GM19455 (cell line): Measurements from ENCODE around the gene ARHGAP22.

ENCODE experiments used
- ATAC-seq: cut with Tn5 transposase; IDR thresholded peaks from one replicate; pipeline ENCODE4 v1.9.1; 2021; ENCODE audit not compliant: unreplicated experiment

The ARHGAP22 gene

DNA sequence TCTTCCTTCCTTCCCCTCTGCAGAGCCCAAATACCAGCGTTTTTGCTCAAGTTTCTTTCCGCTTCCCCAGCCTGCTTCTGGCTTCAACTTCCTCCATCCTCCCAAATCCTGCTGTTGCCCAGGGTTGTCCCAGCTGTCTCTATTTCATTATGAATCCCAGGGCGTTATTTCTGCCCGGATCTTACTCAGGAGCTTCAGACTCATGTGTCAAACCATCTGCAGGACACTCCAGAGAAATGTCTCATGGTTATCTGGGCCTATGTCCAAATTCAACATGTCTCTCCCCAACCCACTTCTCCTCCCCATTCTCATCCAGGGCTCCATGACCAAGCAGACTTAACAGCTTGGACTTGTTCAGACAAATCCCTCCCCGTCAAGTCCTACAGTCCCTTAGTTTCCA lies 15.6 kb downstream of the ARHGAP22 start:
- no peak for ATAC-seq

DNA sequence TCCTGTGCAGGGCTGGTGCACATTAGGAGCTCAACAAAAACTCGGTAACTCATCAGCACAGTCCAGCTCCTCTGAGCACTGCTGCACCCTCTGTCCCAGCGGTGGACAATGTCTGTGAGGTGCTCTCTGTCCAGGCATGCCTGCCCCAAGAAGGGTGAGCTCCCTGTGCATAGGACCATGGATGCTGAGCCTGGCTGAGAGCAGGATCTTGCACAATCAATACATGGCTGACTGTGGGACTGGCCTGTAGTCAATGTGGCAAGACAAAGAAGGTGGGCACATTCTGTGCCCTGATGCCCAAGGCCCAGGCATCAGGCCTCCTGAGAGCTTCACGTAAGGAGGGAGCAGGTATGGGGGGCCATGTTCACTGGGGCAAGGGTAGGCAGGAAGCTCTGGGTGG lies 17.1 kb downstream of the ARHGAP22 start:
- no peak for ATAC-seq

DNA sequence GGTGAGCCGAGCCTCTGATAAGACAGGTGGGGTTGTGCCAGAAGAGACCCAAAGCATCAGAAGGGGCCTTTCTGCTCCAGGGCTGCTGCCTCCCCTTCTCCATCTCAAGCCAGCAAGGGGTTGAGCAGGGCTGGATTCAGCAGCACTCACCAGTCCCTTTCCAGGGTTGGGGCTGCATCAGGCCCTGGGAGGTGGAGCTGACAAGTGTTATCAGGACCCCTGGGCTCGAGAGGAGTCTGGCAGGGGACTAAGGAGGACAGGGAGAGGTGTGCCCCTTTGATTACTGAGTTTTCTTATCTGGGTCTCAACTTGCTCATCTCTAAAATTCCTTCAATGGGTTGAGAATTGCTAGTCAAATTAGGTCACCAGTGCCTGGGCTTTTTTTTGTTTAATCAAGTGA lies 17.8 kb downstream of the ARHGAP22 start:
- no peak for ATAC-seq

DNA sequence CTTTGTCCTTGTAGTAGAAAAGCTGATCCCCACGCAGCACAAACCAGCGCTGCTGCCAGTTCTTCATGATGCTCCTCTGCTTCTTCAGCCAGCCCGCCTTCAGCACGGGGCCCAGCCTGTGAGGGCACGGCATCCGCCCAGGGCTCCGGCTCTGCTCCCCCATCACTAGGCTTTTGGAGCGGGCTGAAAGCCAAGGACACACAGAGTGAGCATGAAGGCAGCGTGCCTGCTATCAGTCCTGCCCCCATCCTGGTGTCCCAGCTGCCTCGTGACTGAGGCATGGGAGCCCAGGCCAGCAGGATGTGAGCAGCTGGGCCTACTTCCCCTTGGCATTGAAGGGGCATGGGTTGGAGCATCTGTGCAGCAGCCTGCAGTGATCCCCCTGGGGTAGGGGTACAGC lies 21.9 kb downstream of the ARHGAP22 start:
- ATAC-seq: no peak

DNA sequence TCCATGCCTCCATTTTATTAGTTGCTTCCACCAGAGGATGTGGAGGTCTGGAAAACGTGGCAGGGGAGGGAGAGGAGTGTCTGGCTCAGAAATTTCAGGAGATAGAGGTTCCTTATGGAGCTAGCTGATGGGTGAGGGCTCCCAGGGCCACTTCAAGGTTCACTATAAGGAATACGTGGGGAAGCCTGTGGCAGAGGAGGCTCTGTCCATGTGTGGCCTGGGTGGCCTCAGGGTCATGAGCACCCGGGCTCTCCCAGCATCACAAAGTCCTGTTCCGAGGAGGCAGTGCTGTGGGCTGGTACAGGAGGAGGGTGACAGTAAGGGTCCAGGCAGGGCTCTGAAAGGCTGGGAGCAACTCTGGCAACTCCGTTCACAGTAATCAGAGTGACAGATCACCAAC lies 24.6 kb downstream of the ARHGAP22 start:
- no peak for ATAC-seq

DNA sequence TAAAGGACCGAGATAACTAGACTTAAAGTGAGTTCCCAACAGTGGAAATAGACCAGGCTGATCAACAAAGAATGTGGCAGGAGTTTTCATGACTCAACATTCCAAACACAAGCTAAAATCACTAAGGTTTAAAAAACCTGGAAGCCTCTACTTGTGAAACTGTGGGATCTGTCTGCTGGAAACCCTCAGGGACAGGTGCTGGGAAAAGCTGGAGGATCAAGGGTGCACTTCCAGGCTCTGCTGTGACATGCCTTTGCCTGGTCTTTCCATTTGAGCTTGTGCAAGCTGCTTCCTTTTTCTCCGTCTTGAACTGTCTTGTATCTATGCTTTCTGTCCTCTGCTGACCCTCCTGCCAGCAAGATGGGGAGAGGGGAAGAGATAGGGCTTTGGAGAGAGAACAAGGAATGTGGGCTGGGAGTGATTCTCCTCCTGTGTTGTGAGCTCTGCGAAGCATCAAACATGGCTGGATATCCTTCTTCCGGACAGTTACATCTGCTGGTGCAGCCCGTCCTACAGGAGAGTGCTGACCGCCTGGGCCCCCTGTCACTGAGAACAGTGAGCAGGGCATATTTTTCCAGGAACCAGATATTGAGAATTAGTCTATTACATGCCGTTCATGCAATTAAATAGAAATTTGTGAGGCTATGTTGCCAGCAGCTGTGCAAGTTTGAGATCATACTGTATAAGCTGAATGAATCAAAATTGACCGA lies 25.5 kb downstream of the ARHGAP22 start:
- no peak for ATAC-seq

DNA sequence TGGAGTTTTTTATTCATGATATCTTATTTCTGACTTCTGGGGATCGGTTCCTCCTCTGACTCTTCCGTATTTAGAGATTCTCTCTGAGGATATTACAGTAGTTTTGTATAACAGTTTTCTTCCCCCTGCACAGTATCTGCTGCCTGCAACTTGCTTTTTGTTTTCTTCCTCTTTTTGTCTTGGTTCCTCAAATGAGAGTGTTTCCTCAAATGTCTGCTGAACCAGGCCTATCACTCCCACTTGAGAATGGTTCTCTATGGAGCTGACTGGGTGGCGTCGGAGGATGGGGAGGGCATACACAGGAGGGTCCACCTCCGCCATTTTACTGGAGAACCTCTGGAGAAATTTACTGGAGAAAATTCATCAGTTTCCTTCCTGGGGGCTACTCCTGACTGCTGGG lies 27.7 kb downstream of the ARHGAP22 start:
- no peak for ATAC-seq

DNA sequence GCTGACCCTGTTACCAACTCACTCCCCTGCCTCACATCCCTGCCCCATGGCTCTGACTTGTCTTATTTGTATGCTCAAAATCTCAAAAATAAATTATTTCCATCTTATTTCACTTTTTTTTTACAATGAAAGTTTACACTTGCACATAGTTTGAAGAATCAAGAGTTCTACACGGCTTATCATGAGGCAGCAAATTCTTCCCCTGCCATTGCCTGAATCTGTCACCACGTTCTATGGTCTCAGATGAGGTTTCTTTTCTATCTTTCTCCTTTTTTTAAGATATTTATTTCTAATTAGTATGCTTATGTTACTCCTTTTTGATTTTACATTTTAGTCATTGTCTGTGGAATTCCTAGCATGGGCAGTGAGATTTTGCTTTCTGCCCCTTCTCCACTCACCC lies 28.4 kb downstream of the ARHGAP22 start:
- ATAC-seq: no peak

DNA sequence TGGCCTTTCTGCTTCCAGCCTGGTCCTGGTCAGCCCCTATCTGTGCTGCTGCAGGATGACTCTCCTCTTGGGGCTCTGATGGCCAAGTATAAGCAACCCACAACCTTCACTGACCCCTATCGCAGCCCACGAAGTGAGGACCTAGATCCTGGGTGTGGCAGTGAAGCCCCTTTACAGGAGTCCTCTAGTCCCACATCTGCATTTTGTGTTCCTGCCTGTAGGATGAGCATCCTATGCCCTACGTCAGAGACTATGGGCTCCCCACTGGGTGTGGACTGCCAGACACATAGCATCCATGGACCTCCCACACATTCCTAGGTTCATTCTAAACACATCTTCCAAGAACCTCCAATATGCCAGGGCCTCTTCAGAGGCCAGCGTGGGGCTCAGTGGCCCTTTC lies 29.0 kb downstream of the ARHGAP22 start:
- ATAC-seq: no peak

DNA sequence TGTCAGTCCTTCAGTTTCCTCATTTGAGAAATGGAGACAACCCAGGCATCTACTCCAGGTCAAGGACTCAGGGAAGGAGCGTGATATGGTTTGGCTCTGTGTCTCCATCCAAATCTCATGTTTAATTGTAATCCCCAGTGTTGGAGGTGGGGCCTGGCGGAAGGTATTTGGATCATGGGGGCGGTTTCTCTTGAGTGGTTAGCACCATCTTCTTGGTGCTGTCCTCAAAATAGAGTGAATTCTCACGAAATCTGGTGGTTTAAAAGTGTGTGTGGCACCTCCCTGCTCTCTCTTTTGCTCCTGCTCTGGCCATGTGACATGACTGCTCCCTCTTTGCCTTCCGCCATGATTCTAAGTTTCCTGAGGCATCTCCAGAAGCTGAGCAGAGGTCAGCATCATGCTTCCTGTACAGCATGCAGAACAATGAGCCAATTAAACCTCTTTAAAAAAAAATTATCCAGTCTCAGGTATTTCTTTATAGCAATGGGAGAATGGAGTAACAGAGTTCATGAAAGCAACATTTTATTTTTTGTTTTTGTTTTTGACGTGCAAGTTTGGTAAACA lies 30.0 kb downstream of the ARHGAP22 start:
- ATAC-seq: no peak

DNA sequence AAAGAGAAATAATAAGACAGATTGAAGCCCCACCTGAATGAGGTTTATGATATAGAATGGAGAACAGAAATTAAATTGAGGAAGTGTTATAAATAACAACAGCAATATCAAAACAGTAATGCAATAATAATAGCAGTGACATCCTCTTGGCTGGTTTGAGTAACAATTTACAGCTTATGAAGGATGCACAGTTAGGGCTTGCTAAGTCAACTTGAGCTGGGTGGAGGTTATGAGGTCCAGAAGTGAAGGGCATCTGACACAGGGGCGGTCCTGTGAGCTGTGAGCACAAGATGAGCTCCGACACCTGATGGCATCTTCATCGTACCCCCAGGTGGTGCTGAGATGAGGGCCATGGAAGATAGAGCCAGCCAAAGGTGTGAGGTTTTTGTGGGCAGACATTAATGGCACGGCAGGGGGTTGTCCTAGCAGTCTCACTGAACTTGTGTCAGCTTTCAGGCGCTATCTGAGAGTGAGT lies 30.5 kb downstream of the ARHGAP22 start:
- ATAC-seq: no peak

DNA sequence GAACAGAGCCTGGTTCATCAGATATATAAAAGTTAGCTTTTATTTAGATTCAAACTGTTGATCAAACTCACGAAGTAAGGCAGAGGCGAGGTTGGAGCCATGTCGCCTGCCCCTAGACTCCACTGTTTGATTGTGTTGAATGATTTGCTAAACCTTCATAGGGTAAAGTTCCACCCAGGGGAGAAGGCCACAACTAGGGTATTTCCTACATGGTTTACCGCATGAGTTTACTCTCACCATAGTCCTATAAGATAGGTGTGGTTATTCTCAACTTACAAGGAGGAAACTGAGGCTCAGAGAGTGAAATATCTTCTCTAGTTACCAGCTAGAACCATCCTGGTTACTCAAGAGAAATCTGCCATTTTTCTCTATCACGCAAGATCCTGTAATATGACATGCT lies 31.8 kb downstream of the ARHGAP22 start:
- no peak for ATAC-seq

DNA sequence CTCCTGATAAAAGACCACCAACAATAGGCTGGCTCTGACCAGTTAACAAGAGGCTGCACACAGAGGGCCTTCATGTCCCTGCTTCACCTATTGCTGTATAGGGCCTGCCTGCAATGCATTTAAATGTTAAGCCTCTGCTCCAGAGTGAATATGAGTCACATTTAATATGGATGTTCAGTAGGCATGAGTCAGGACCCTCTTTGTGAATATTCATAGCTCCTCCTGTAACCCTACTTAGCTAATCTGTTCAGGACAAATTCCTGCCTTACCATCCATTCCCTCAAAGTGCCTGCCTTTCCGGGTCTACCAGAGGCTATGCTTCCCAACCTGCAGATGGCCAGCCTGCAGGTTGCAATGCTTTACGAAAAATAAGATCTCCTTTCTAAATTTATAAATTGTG lies 32.5 kb downstream of the ARHGAP22 start:
- ATAC-seq: no peak

DNA sequence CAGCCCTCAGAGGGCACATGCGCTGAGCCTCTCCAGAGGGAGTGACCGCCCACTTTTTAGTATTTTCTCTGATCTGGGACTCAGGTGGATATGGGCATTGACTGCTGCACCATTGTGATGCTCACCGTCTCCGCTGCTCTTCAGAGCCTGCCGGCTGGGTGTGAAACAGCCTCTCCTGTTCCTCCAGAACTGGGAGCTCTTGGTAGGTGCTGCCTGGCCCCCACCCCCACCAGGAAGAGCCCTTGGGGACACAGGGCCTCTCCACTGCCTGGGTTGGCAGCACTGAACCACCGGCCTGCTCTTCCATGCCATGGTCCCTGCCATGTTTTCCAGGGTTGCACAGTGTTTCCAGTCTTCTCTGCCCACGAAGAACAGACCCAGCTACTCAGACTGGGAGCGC lies 36.3 kb downstream of the ARHGAP22 start:
- no peak for ATAC-seq

DNA sequence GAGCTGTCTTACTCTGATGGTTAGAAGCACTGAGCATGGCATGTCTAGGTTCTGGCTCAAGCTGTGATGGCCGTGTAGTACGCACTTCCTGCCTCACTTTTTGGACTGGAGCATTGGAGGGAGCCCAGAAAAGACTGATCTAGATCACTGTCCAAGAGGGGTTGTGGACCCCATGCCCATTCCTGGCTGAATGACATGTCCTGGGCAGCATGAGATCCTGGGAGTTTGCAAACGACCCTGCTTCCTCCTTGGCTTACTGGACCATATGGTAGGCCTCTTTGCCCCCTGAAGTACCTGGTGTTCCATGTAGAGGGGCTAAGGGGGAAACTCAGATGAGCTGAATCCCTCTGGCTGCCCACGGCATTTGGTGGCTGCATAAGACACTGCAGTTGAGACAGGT lies 36.7 kb downstream of the ARHGAP22 start:
- ATAC-seq: no peak

DNA sequence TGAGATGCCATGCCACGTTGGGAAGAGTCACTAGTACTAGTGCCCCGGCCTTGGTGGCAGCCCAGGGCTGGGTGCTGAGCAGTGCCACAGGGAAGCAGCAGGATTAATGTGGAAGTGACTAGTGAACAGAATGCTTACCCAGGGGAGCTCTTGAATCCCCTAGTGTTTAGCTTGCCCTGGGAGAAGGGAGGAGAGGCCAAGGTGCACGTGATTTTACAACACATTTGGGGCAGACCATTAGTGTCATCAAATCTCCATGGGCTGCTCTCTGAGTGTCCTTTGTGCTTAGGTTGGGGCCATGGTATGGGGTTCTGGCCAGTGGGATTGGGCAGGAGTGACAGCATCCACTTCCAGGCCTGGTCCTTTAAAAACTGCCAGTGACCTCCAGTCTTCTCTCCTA lies 37.5 kb downstream of the ARHGAP22 start:
- ATAC-seq: no peak

DNA sequence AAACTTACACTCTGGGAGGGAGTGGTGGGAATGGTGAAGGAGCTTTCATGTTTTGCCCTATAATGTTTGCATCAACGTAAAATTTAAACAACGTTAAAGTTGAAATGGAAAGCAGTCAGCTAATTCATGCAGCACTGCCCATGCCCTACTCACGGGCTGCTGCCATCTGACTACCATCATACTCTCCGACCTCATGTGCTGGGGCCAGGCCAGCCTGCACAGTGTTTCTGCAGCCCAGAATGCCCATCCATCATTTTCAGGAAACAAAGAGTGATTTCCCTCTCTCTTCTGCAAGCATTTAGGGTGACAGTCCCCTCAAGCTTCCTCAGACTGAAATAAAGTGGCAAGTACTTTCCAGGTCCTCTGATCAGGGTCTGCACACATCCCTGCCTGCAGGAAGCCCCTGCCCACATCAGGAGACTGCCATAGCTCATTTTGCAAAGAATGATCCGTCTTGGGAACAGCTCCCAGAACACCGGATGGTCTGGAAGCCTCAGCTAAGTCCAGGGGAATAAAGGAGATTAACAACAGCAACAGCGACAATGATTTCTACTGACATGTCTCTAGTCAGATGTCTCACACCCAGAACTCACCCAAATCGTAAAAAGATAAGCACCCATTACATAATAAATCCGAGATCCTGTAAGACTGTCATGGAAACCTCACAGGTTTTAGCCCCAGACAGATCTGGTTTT lies 40.3 kb downstream of the ARHGAP22 start:
- no peak for ATAC-seq

DNA sequence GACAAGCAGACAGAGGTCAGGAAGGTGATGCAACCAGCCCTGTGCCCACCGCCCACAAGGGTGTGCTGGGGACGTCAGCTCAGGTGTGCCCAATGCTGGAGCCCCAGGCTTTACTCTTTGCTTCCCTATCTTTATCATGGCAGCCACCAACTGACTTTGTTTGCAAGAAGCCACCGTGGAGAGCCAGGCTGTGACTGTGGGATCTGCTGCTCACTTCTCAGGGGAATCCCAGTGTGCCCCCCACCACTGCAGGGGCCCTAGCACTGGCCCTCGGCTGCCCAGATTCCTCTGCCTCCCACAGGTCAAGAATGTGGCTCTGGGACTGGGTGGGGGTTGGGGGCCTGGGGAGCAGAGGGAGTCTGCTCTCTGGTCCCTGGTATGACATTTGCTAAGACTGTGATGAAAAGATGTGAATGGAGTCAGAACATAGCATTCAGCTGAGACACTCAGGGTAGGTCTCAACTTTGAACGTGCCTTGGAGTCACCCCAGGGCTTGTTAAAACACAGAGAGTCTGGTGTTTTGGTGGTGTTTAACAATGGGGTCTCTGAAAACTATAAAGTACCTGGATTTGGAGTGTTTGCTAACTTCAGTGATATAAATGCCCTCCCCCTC lies 47.3 kb downstream of the ARHGAP22 start:
- no peak for ATAC-seq

DNA sequence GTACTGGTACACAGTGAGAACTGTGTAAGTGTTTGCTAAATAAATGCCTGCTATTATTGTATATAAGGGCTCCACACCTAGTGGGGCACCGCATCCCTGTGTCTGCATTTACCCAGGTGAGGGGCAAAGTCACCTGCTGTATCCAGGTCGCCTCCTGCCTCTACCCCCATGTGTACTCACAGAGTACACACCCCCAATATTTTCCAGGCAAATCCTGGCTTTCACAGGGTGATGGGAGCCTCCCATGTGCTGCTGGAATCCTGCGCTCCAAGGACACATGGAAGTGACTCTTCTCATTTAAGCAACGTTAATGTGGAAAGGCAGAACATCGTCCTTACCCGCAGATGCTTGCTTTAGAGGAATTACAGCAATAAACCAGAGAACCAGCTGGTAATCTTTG lies 48.2 kb downstream of the ARHGAP22 start:
- no peak for ATAC-seq

DNA sequence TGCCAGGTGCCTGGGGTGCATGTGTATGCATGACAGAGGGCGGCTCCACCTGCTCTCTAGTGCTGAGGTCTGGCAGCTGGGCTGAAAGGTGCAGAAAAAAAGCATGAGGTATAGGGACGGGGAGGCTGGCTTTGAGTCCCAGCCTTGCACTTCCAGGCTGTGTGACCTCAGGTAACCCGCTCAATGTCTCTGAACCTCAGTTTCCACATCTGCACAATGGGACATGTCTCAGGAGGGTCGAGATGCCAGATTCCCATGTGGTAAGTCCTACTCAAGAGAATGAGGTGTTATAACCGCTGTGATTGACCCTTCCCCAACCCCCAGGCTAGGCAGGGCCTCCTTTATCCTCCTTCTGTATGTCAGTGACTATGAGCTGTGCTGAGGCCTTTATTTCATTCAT lies 48.8 kb downstream of the ARHGAP22 start:
- no peak for ATAC-seq

DNA sequence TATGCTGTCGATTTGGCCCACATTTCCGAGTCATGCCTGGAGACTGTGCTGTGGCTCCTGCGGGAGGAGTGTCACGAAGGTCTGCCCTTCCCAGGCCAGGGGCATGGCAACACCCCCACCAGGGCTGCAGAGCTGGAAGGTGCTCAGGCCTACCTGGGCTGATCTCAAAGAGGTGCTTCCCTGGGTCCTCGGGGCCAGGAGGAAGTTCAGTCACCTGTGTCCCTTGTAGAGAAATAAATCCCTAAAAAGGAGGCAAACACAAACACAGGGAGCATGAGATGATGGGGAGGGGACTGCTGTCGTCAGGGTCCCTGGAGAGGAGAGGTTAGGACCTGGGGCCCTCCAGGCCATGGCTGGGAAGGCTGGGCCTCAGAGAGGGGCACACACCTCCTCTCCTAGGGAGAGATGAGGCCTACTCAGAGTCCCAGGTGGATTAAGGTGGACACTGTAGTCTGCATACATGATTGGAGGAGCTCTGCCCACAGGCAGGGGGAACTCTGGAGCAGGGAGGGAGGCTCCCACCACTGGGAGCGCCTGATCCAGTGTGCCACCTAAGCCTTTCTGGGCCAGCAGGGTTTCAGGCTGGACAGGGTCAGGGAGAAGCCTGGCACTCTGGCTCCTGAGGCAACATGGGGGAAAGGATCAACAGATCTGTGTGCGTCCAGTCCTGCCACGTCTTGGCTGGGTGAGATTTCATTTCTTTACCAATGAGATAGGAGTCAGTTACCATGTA lies 49.4 kb downstream of the ARHGAP22 start:
- ATAC-seq: no peak
